GM21390 (cell line): ENCODE data around the gene BDKRB1.

Source experiments
- ATAC-seq: cut with Tn5 transposase; IDR thresholded peaks from one replicate; pipeline ENCODE4 v1.9.1; 2021; ENCODE audit not compliant: unreplicated experiment

Gene BDKRB1

DNA sequence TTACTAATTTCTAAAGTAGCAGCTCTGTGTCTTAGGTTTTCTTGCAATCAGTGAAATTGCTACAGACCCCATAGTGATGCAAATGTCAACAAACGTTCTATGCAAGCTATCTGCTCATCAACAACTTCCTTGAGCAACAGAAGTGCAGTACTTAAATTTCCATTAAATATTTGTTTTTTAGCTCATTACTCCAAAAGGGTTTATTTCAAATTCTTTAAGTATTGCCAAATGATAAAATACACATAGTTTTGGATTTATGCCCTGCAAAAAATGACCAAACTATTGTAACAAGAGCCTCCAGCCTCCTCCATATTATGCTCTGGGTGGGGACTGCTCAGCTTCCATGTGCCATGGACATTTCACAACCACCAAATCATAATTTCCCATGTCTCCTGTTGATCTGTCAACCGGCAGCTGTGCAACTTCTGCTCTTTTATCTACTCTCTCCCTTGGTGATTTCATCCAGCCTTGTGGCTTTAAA is 4.4 kb downstream of the BDKRB1 start:
- ATAC-seq = no peak

DNA sequence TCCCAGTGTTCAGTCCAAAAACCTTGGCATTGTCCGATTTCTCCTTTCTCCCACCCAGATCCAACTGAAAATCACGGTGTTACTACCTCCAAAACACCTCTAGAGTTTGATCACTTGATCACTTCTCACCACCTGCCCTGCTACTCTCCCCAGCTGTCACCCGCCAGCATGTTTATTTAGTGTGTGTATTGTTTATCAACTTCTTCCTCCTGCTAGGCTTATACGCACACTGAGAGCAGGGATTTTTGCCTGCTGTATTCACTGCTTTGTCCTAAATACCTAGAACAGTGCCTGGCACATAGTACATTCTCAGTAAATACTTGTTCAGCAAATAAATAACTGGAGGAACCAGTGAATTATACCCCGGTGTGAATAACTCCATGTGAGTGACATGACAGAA is 5.0 kb downstream of the BDKRB1 start:
- no peak for ATAC-seq

DNA sequence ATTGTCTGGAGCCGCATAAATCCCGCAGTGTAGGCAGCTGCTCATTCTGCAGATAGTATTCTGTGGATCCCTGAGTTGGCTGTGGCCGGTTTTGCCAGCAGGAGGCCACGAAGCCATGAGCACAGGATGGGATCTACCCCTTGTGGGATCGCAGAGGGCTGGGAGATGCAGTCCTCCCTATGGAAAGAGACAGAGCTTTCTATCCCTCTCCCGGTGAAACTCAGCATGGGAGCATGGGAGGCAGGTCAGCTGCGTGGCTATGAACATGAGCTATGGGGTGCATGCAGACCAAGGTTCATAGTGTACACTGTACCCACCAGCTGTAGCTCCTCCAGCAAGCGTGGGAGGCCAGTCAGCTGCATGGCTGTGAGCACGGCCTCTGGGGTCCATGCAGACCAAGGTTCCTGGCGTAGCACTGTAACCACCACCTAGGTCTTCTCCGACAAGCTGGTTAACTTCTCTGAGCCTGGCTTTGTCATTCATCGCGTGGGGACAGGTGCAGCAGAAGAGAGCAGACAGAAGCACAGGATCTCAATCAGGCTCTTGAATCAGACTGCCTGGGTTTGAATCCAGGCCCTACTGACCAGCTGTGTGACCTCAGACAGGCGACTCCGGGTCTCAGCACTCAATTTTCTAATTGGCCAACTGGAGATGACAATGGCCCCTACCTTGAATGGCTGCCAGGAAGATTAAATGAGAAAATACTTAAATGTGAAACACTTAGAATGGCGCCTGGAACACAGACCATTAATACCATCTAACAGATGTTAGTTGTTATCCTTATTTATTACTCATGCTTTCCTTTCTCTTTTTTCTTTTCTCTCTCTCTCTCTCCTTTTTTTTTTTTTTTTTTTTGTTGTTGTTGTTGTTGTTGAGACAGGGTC is 6.0 kb downstream of the BDKRB1 start:
- no peak for ATAC-seq

DNA sequence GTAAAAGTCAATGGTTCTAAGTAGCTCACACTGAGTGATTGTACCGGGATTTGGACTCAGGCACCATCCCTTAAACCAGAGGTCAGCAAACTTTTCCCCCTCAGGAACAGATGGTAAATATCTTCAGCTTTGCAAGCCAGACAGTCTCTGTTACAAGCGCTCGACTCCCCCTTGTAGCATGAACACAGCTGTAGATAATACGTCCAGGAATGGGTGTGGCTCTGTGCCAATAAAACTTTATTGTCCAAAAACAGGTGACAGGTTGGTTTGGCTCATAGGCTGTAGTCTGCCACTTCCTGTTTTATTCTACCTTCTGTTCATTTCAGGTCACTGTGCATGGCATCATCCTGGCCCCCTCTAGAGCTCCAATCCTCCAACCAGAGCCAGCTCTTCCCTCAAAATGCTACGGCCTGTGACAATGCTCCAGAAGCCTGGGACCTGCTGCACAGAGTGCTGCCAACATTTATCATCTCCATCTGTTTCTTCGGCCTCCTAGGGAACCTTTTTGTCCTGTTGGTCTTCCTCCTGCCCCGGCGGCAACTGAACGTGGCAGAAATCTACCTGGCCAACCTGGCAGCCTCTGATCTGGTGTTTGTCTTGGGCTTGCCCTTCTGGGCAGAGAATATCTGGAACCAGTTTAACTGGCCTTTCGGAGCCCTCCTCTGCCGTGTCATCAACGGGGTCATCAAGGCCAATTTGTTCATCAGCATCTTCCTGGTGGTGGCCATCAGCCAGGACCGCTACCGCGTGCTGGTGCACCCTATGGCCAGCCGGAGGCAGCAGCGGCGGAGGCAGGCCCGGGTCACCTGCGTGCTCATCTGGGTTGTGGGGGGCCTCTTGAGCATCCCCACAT is 7.6 kb downstream of the BDKRB1 start:
- ATAC-seq = no peak

GRCh38 chr14:96264200-96264553 is 8.2 kb downstream of the BDKRB1 start:
- ATAC-seq = no peak

DNA sequence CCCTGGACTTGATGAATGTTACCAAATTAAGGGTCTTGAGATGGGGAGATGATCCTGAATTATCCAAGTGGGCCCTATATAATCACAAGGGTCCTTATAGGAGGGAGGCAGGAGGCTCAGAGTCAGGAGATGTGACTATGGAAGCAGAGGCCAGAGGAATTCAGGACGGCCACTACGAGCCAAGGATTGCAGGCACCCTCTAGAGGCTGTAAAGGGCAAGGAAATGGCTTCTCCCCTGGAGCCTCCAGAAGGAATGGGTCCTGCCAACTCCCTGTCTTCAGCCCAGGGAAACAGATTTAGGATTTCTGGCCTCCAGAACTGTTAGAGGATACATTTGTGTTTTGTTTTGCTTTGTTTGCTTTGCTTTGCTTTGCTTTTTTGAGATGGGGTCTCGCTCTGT is 8.8 kb downstream of the BDKRB1 start:
- no peak for ATAC-seq

- no peak for ATAC-seq
Observed at GRCh38 chr14:96265383-96266095, 9.5 kb downstream of the BDKRB1 start.

DNA sequence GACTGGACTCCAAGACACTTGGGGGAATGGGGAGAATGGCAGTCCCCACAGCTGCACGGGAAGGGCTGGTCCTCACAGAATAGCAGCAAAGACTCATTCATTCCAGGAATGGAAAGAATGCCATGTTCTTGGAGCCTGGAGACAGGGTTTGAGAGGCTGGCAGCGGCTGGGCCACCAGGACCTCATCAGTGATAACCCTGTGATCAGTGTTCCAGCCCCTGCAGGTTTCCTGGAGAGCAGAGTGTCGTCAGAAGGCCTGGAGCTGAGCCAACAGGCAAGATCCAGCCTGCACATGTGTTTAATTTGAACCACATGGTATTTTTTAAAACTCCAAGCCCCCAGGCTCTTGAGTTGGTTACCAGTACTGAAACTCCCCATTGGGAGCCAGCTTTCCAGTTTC is 11.3 kb downstream of the BDKRB1 start:
- ATAC-seq = no peak

DNA sequence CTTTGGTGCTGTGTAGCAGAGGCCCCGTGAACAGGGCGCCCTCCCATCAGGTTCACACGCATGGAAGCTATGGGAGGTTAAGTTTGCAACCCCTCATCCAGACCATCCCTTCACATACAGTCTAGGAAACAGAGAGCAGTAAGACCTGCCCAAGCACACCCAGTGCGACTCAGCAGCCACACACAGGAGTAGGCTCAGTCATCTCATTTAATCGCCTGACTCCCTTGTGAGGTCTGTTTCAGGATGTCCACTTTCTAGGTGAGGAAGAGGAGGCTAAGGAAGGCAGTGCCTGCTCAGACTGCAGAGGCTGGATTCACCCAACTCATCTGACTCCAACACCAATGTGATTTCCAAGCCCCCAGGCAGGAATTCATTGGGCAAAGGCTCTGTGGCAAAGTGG is 11.9 kb downstream of the BDKRB1 start:
- ATAC-seq = no peak

GRCh38 chr14:96268431-96269358 is 12.7 kb downstream of the BDKRB1 start:
- ATAC-seq = no peak

- ATAC-seq = no peak
Observed at GRCh38 chr14:96269359-96269710, 13.3 kb downstream of the BDKRB1 start.

DNA sequence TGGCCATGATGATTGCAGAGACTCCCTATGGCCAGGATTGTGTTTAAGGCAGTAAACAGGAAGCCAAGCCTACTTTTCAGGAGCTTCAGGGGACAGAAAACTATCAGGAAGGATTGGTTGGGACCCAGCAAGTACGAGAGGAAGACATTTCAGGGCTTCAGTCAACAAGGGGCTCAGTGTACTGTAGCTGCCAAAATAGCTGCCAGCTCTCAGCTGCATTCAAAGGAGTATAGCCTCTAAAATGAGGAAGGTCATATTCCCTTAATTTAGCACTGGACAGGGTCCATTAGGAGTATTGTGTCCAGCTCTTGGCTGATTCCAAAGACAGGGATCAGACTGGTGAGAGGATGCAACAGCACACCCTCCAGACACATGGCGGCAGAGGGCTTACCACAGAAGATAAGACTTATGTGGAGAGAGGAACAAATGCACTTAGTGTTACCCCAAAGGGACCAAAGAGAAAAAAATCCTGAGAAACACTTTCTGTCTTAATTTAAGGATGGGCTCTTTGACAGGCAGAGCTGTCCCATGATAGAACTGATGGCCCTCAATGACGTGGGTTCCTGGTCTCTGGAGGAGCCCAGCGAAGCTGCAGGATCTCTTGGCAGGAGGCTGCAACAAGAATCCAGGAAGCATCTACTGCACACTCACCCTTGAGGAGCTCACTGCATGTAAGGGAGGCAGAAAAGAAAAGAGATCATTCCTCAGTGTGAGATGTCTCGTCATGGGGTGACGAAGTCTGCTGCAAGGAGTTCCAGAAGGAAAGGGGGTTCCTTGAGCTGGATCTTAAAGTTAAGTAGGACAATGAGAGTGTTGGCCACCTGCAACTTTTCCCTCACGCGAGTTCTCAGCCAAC is 14.8 kb downstream of the BDKRB1 start:
- ATAC-seq = no peak

DNA sequence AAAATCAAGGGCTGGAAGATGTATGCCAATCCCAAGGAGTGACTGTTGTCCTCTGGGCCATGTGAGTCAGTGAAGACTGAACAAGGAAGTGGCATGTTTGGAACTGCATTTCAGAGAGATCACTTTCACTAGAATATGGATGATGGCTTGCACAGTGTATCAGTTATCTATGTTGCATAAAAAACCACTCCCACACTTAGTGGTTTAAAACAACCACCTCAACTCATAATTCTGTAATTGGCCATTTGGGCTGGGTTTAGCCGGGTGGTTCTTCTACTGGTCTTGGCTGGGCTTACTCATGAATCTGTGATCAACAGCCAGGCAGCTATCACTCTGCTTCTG is 15.4 kb downstream of the BDKRB1 start:
- no peak for ATAC-seq

GRCh38 chr14:96272777-96273473 is 16.9 kb downstream of the BDKRB1 start:
- no peak for ATAC-seq

DNA sequence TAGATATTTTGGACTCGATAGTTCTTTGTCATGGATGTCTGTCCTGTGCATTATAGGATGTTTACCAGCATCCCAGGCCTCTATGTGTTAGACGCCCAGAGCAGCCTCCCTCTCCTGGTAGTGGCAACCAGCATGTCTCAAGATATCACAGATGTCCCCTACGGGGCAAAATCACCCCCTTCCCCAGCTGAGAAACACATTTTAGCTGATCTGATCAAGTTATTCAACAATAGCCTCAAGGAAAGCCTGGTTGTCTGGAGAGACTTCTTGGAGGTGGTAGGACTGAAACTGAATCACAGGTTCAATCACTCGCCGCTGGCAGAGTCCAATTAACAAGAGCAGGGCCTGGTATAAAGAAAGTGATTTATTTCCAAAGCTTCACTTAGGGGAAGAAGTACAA is 17.6 kb downstream of the BDKRB1 start:
- no peak for ATAC-seq

DNA sequence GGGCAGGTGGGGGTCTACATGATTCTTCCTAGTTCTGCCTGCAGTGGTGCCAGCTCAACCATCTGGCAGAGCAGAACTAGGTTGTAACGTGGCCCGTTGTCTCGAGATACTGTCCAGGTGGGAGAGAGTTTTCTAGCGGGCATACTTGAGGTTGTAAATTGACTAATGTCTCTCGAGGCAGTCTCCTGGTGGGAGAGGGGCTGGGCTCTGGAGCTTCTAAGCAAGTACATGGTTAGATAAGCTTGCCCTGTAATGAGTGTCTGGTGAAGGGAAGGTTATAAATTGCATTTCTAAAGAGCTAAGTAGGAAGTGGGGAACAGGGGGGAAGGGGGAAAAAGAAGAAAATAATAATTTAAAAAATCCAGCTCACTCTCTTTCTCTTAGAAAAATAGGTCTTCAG is 18.1 kb downstream of the BDKRB1 start:
- ATAC-seq = no peak

- no peak for ATAC-seq
Observed at GRCh38 chr14:96274543-96274942, 18.5 kb downstream of the BDKRB1 start.

DNA sequence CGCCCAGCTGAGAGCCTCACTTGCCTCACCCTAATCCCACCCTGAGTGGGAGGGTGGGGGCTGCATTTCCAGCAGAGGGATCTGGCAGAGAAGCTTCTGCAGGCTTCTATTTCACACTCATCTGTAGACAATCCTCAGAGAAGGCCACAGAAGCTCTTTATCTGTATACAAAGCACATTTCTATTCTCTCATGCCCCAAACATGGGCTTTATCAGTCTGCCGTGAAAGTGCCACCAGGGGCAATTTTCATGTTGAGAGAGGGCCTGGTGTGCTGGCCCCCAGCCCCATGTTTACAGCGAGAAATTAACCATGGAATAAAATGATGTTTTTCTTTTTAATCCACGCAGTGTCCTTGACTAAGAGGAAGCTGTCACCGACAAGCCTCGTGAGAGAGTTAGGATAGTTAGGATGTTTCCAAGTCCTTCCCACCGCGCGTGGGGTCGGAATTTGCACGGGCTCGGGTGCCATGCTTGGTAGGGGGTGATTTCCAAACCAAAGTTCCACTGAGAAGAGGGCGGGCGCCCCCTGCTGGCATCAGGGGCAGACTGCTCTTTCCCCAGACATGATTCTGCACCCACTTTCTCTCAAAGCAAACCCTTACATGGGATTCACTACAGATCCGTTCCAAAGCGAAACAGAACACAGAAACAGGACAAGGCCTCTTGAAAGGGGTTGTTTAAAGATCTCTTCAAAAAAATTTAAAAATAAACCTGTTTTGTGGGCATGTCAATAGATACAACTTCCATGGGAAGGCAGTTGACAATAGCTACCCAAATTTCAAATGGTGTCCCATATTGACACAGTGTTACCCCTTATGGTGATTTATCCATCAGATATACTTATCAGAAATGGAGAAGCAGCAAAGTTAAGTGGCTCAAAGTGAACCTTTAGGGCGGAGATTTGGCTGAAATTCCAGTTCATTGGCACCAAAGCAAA is 19.4 kb downstream of the BDKRB1 start:
- ATAC-seq = no peak
